Panc1 (cell line): ENCODE data around the gene PLA2G4C. TPM values are rescaled to one million over a fixed set of nuclear protein-coding genes. Genes with fewer than 3 reads are reported as not detected.

Experiments used
- ATAC-seq: fragments of 200-7000 bp; cut with Tn5 transposase; 2 replicates; pipeline ENCODE4 v1.9.1; 2020; ENCODE audit warnings: mild to moderate bottlenecking, moderate library complexity
- BruUV-seq: library from RNA; stranded (reverse); fragments of 400-500 nt; replicated peaks from 2 replicates; lab custom pipeline; 2021; lab: Mats Ljungman, UMichigan
- CTCF ChIA-PET: fragments of 300-600 bp; sonication (Branson Sonifier 250); formaldehyde crosslinking; loops from one replicate; lab custom pipeline; 2022; ENCODE audit warnings: antibody characterized with exemption; lab: Charles Lee
- POLR2A ChIA-PET: fragments of 300-600 bp; sonication (Branson Sonifier 250); formaldehyde crosslinking; loops from one replicate; lab custom pipeline; 2022; ENCODE audit warnings: antibody characterized with exemption; lab: Charles Lee
- DNase-seq: peaks from one replicate; pipeline ENCODE4 v3.0.0-alpha.2; 2010; ENCODE audit warnings: low read depth, low spot score
- H3K27ac ChIP-seq: 2 replicates; pipeline ENCODE4 v1.5.1; 2011; ENCODE audit warnings: mild to moderate bottlenecking, low read length, inconsistent platforms
- H3K27me3 ChIP-seq: fragments of 200-500 bp; sonication (Bioruptor generic); 2 replicates; pipeline ENCODE4 v1.6.0; 2014; ENCODE audit warnings: low read length, inconsistent platforms; ENCODE audit not compliant: control insufficient read depth, insufficient read depth
- H3K36me3 ChIP-seq: fragments of 200-500 bp; sonication (Bioruptor generic); 2 replicates; pipeline ENCODE4 v1.5.1; 2014; ENCODE audit warnings: inconsistent platforms, mild to moderate bottlenecking, low read length, moderate library complexity; ENCODE audit not compliant: control insufficient read depth, insufficient read depth
- H3K4me1 ChIP-seq: 2 replicates; pipeline ENCODE4 v1.5.1; 2011; ENCODE audit warnings: inconsistent platforms, mild to moderate bottlenecking, low read length, moderate library complexity; ENCODE audit not compliant: control insufficient read depth, insufficient read depth
- H3K4me3 ChIP-seq, 2 experiments: 2 replicates each; pipeline ENCODE4 v1.5.1; 2011 to 2012; ENCODE audit warnings: low read depth in 2 of 2, low read length in 2 of 2, mild to moderate bottlenecking in 2 of 2, inconsistent platforms in 1 of 2, moderate library complexity in 1 of 2
- H3K9me3 ChIP-seq: fragments of 200-500 bp; sonication (Bioruptor generic); 2 replicates; pipeline ENCODE4 v1.5.1; 2014; ENCODE audit warnings: low read depth, mild to moderate bottlenecking, inconsistent platforms, low read length, moderate library complexity; ENCODE audit not compliant: control insufficient read depth, insufficient read depth
- POLR2AphosphoS5 ChIP-seq: IDR thresholded peaks from 2 replicates; pipeline ENCODE4 v1.6.1; 2012; ENCODE audit warnings: mild to moderate bottlenecking, low read depth, low read length, moderate library complexity
- SIN3A ChIP-seq: IDR thresholded peaks from 2 replicates; pipeline ENCODE4 v1.6.1; 2012; ENCODE audit warnings: low read depth, mild to moderate bottlenecking, low read length, moderate library complexity, borderline replicate concordance; ENCODE audit not compliant: insufficient read depth
- TCF7L2 ChIP-seq: IDR thresholded peaks from 2 replicates; pipeline ENCODE4 v1.6.1; 2011; ENCODE audit warnings: mild to moderate bottlenecking, low read depth, low read length, inconsistent platforms
- in situ Hi-C: cut with HindIII; loops from 2 replicates; pipeline ENCODE4 v1.10.0; 2016; ENCODE audit warnings: low sequenced_read_pairs, low pct_unique_long_range_greater_than_20kb
- intact Hi-C: fragments of 100-400 bp; cut with micrococcal nuclease; formaldehyde crosslinking; loops from one replicate; pipeline ENCODE4 v1.10.0; 2022; ENCODE audit not compliant: unreplicated experiment
- total RNA-seq: library from RNA; stranded (reverse); gene quantifications from one replicate; pipeline ENCODE4 v1.2.1, GENCODE V29; 2021; ENCODE audit not compliant: unreplicated experiment
- TF ChIP-seq, protein P1 (sequence below): fragments of 450-650 bp; IDR thresholded peaks from 2 replicates; pipeline ENCODE4 v1.5.1; 2017; ENCODE audit warnings: mild to moderate bottlenecking
- TF ChIP-seq, protein P2 (sequence below), 2 experiments: IDR thresholded peaks; 2 replicates each; pipeline ENCODE4 v1.6.1; 2011 to 2012; ENCODE audit warnings: low read depth in 2 of 2, control low read depth in 1 of 2, low read length in 1 of 2, mild to moderate bottlenecking in 1 of 2, moderate library complexity in 1 of 2; ENCODE audit not compliant: insufficient read depth in 1 of 2

The PLA2G4C gene
- total RNA-seq, 1 experiment from 2014 or later, result 2.0 TPM

DNA sequence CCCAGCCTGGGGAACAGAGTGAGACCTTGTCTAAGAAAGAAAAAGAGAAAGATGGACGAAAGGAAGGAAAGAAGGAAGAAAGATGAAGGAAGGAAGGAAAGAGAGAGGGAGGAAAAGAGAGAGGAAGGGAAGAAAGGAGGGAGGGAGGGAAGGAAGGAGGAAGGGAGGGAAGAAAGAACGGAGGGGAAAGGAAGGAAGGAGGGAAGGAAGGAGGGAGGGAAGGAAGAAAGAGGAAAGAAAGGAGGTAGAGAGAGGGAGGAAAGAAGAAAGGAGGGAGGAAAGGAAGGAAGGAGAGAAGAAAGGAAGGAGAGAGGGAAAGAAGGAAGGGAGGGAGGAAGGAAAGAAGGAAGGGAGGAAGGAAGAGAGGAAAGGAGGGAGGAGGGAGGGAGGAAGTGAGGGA is 87.6 kb downstream of the PLA2G4C start:
- ChIA-PET POLR2A (no interaction called here), CTCF (no interaction called here)
- Histone ChIP-seq H3K4me1 (no peaks in the 10 kb centered on the region), H3K27ac (no peak overlapping the region), H3K27me3 (peaks cover 5% of the 10 kb centered on the region), H3K4me3 (no peak overlapping the region), H3K9me3 (no peaks in the 10 kb centered on the region), H3K36me3 (no peaks in the 10 kb centered on the region)
- TF ChIP-seq, protein P1, sequence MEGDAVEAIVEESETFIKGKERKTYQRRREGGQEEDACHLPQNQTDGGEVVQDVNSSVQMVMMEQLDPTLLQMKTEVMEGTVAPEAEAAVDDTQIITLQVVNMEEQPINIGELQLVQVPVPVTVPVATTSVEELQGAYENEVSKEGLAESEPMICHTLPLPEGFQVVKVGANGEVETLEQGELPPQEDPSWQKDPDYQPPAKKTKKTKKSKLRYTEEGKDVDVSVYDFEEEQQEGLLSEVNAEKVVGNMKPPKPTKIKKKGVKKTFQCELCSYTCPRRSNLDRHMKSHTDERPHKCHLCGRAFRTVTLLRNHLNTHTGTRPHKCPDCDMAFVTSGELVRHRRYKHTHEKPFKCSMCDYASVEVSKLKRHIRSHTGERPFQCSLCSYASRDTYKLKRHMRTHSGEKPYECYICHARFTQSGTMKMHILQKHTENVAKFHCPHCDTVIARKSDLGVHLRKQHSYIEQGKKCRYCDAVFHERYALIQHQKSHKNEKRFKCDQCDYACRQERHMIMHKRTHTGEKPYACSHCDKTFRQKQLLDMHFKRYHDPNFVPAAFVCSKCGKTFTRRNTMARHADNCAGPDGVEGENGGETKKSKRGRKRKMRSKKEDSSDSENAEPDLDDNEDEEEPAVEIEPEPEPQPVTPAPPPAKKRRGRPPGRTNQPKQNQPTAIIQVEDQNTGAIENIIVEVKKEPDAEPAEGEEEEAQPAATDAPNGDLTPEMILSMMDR, result no peak
- TF ChIP-seq POLR2AphosphoS5 (no peak), SIN3A (no peak), TCF7L2 (no peak)
- TF ChIP-seq, protein P2, sequence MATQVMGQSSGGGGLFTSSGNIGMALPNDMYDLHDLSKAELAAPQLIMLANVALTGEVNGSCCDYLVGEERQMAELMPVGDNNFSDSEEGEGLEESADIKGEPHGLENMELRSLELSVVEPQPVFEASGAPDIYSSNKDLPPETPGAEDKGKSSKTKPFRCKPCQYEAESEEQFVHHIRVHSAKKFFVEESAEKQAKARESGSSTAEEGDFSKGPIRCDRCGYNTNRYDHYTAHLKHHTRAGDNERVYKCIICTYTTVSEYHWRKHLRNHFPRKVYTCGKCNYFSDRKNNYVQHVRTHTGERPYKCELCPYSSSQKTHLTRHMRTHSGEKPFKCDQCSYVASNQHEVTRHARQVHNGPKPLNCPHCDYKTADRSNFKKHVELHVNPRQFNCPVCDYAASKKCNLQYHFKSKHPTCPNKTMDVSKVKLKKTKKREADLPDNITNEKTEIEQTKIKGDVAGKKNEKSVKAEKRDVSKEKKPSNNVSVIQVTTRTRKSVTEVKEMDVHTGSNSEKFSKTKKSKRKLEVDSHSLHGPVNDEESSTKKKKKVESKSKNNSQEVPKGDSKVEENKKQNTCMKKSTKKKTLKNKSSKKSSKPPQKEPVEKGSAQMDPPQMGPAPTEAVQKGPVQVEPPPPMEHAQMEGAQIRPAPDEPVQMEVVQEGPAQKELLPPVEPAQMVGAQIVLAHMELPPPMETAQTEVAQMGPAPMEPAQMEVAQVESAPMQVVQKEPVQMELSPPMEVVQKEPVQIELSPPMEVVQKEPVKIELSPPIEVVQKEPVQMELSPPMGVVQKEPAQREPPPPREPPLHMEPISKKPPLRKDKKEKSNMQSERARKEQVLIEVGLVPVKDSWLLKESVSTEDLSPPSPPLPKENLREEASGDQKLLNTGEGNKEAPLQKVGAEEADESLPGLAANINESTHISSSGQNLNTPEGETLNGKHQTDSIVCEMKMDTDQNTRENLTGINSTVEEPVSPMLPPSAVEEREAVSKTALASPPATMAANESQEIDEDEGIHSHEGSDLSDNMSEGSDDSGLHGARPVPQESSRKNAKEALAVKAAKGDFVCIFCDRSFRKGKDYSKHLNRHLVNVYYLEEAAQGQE (IDR thresholded peaks at IDR 0.05; ENCODE audit: insufficient read depth in 1 of 2, low read depth in 2 of 2, low read length in 1 of 2), result no peak
- BruUV-seq, result no TSS peak
- ATAC-seq (no peak), DNase-seq (no peak)
- intact Hi-C loops (no loop called here), in situ Hi-C loops (no loop called here)

DNA sequence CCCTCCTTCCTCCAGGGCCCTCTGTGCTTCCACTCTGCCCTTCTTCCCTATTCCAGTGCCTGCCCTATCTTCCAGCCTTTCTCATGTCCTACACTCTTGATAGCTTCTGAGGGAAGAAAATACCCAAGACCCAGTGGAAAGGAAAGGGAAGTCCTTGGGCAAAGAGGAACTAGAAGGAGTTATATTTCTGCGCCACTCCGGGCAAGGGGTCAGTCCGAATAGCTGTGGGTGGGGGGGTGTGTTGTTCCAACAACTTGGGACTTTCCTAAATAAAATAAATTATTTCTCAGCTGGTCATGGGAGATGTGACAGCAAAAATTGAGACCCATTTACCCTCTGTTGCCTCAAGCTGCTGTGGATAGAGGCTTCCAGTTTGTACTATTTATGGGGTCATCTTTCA is 89.9 kb downstream of the PLA2G4C start:
- Histone ChIP-seq H3K4me3 (no peak overlapping the region), H3K36me3 (no peaks in the 10 kb centered on the region), H3K9me3 (no peaks in the 10 kb centered on the region), H3K27ac (no peak overlapping the region), H3K27me3 (peaks cover 12% of the 10 kb centered on the region), H3K4me1 (no peaks in the 10 kb centered on the region)
- intact Hi-C loops, result no loop called here
- TF ChIP-seq TCF7L2 (no peak), SIN3A (no peak), POLR2AphosphoS5 (no peak)
- TF ChIP-seq, protein P1, result no peak
- TF ChIP-seq, protein P2 (IDR thresholded peaks at IDR 0.05; ENCODE audit: insufficient read depth in 1 of 2, low read depth in 2 of 2, low read length in 1 of 2), result no peak
- in situ Hi-C loops, result no loop called here
- CTCF ChIA-PET, result no interaction called here
- DNase-seq, result no peak
- POLR2A ChIA-PET, result no interaction called here
- ATAC-seq, result no peak
- BruUV-seq, result no TSS peak
